SK-N-SH (cell line): ENCODE data around the gene TMEM63C. TPM values are rescaled to one million over a fixed set of nuclear protein-coding genes. Genes with fewer than 3 reads are reported as not detected.

Experiments
- CTCF ChIA-PET: fragments of 300-600, 350-600 bp; formaldehyde crosslinking; extraction: SDS; loops from one replicate; lab custom pipeline; 2021; lab: Yijun Ruan, JAX
- POLR2A ChIA-PET: fragments of 350-600 bp; sonication (Branson Sonifier 250); formaldehyde crosslinking; extraction: SDS; loops from one replicate; lab custom pipeline; 2020; ENCODE audit warnings: antibody characterized with exemption, inconsistent platforms; lab: Yijun Ruan, JAX
- DNase-seq: peaks from one replicate; pipeline ENCODE4 v3.0.0; 2012
- H2AFZ ChIP-seq: fragments of 200-600 bp; sonication (generic); 2 replicates; pipeline ENCODE4 v1.8.1; 2016; ENCODE audit warnings: antibody characterized with exemption, mild to moderate bottlenecking, low read depth
- H3F3A ChIP-seq: fragments of 200-600 bp; sonication (generic); replicated peaks from 2 replicates; pipeline ENCODE3; 2016; ENCODE audit warnings: antibody characterized with exemption, mild to moderate bottlenecking; ENCODE audit not compliant: insufficient read depth
- H3K27ac ChIP-seq, 2 experiments: fragments of 200-500 bp in 1 of 2; fragments of 200-600 bp in 1 of 2; sonication (Bioruptor generic) in 1 of 2; sonication (generic), shearing (Covaris generic) in 1 of 2; 2 replicates each; pipeline versions ENCODE4 v1.5.1 to v1.6.1; 2014 to 2016; ENCODE audit warnings: low read depth in 2 of 2, inconsistent platforms in 1 of 2, low read length in 1 of 2, mild to moderate bottlenecking in 1 of 2, mixed read lengths in 1 of 2
- H3K27me3 ChIP-seq: fragments of 200-600 bp; sonication (generic), shearing (Covaris generic); 2 replicates; pipeline ENCODE4 v1.6.1; 2016; ENCODE audit warnings: mixed run types; ENCODE audit not compliant: insufficient read depth
- H3K36me3 ChIP-seq, 2 experiments: fragments of 200-500 bp in 1 of 2; fragments of 200-600 bp in 1 of 2; sonication (Bioruptor generic) in 1 of 2; sonication (generic) in 1 of 2; replicated peaks in 1 of 2; 2 replicates each; pipeline versions ENCODE3 to v1.5.1; 2014 to 2016; ENCODE audit warnings: low read length in 1 of 2, mild to moderate bottlenecking in 1 of 2; ENCODE audit not compliant: insufficient read depth in 2 of 2, control insufficient read depth in 1 of 2
- H3K4me1 ChIP-seq, 2 experiments: fragments of 200-500 bp in 1 of 2; fragments of 200-600 bp in 1 of 2; sonication (Bioruptor generic) in 1 of 2; sonication (generic), shearing (Covaris generic) in 1 of 2; 2 replicates each; pipeline versions ENCODE4 v1.5.1 to v1.6.1; 2014 to 2016; ENCODE audit warnings: low read depth in 1 of 2, low read length in 1 of 2, mixed run types in 1 of 2; ENCODE audit not compliant: insufficient read depth in 2 of 2, control insufficient read depth in 1 of 2
- H3K4me2 ChIP-seq: fragments of 200-600 bp; sonication (generic), shearing (Covaris generic); 2 replicates; pipeline ENCODE4 v1.6.1; 2017; ENCODE audit warnings: mixed run types
- H3K4me3 ChIP-seq, 2 experiments: fragments of 200-500 bp in 1 of 2; fragments of 200-600 bp in 1 of 2; sonication (Bioruptor generic) in 1 of 2; sonication (generic), shearing (Covaris generic) in 1 of 2; 2 replicates each; pipeline versions ENCODE4 v1.5.1 to v1.8.1; 2014 to 2016; ENCODE audit warnings: low read depth in 2 of 2, inconsistent platforms in 1 of 2, low read length in 1 of 2, mild to moderate bottlenecking in 1 of 2, mixed read lengths in 1 of 2, moderate library complexity in 1 of 2
- H3K79me2 ChIP-seq: fragments of 200-600 bp; sonication (generic); 2 replicates; pipeline ENCODE4 v1.8.1; 2017; ENCODE audit warnings: mild to moderate bottlenecking; ENCODE audit not compliant: insufficient read depth
- H3K9ac ChIP-seq: fragments of 200-600 bp; sonication (generic); 2 replicates; pipeline ENCODE4 v1.6.1; 2017; ENCODE audit warnings: mixed run types
- H3K9me2 ChIP-seq: fragments of 200-600 bp; sonication (generic); 2 replicates; pipeline ENCODE4 v1.6.1; 2017; ENCODE audit warnings: mixed run types
- H3K9me3 ChIP-seq: fragments of 200-600 bp; sonication (generic); 2 replicates; pipeline ENCODE4 v1.6.1; 2017; ENCODE audit warnings: mixed run types, mild to moderate bottlenecking, moderate library complexity
- H4K20me1 ChIP-seq: fragments of 200-600 bp; sonication (generic); 2 replicates; pipeline ENCODE4 v1.6.1; 2017; ENCODE audit warnings: mild to moderate bottlenecking, mixed run types; ENCODE audit not compliant: insufficient read depth
- CHD2 ChIP-seq: fragments of 150-350 bp; IDR thresholded peaks from 2 replicates; pipeline ENCODE4 v1.6.1; 2018; ENCODE audit warnings: low read length; ENCODE audit not compliant: partially characterized antibody
- ELF1 ChIP-seq: IDR thresholded peaks from 2 replicates; pipeline ENCODE4 v1.4.0; 2012
- EP300 ChIP-seq, 2 experiments: IDR thresholded peaks; 2 replicates each; pipeline versions ENCODE4 v1.4.0 to v1.6.1; 2012; ENCODE audit warnings: borderline replicate concordance in 1 of 2, low read depth in 1 of 2, low read length in 1 of 2
- EZH2phosphoT487 ChIP-seq: fragments of 200-600 bp; sonication (generic); IDR thresholded peaks from 2 replicates; pipeline ENCODE4 v1.6.1; 2017; ENCODE audit warnings: low read depth, mixed run types, mild to moderate bottlenecking, antibody characterized with exemption, moderate library complexity, borderline replicate concordance
- JUND ChIP-seq: IDR thresholded peaks from 2 replicates; pipeline ENCODE4 v1.4.0; 2012
- MXI1 ChIP-seq: IDR thresholded peaks from 2 replicates; pipeline ENCODE4 v1.6.1; 2012; ENCODE audit warnings: mild to moderate bottlenecking, low read depth, low read length, improper control_type of control experiment
- NFIC ChIP-seq: IDR thresholded peaks from 2 replicates; pipeline ENCODE4 v1.4.0; 2012; ENCODE audit warnings: borderline replicate concordance
- RCOR1 ChIP-seq: fragments of 150-350 bp; IDR thresholded peaks from 2 replicates; pipeline ENCODE4 v1.6.1; 2017; ENCODE audit warnings: antibody characterized with exemption, low read length
- RFX5 ChIP-seq: IDR thresholded peaks from 2 replicates; pipeline ENCODE4 v1.6.1; 2012; ENCODE audit warnings: mild to moderate bottlenecking, improper control_type of control experiment, low read length
- TEAD4 ChIP-seq: IDR thresholded peaks from 2 replicates; pipeline ENCODE4 v1.4.0; 2012; ENCODE audit warnings: mild to moderate bottlenecking, borderline replicate concordance; ENCODE audit not compliant: insufficient read depth
- YY1 ChIP-seq: IDR thresholded peaks from 2 replicates; pipeline ENCODE4 v1.4.0; 2012; ENCODE audit warnings: low read depth, mild to moderate bottlenecking
- WGBS: methylation state at CpG from one replicate; pipeline ENCODE4 v1.1.6; 2017; ENCODE audit warnings: low lambda C conversion rate; 5-methylcytosine and 5-hydroxymethylcytosine counted together
- polyA plus RNA-seq, 3 experiments: library from polyadenylated mRNA; depleted of rRNA; stranded (reverse); fragments of >200 nt; gene quantifications; 2 replicates each; pipeline ENCODE4 v1.2.3, GENCODE V29; 2012
- TF ChIP-seq, protein P1 (sequence below): fragments of 150-350 bp; IDR thresholded peaks from 2 replicates; pipeline ENCODE4 v1.6.1; 2016; ENCODE audit warnings: mild to moderate bottlenecking, low read depth, low read length
- TF ChIP-seq, protein P2 (sequence below): IDR thresholded peaks from 2 replicates; pipeline ENCODE4 v1.4.0; 2012; ENCODE audit warnings: low read depth, borderline replicate concordance
- TF ChIP-seq, protein P3 (sequence below): IDR thresholded peaks from 2 replicates; pipeline ENCODE4; 2012
- TF ChIP-seq, protein P4 (sequence below): IDR thresholded peaks from 2 replicates; pipeline ENCODE4 v1.6.1; 2012; ENCODE audit warnings: mild to moderate bottlenecking, low read depth, low read length, moderate library complexity
- TF ChIP-seq, protein P5 (sequence below): fragments of 200-600 bp; sonication (generic); IDR thresholded peaks from 2 replicates; pipeline ENCODE4 v1.6.1; 2017; ENCODE audit warnings: antibody characterized with exemption, mild to moderate bottlenecking, moderate library complexity
- TF ChIP-seq, protein P6 (sequence below): IDR thresholded peaks from 2 replicates; pipeline ENCODE4 v1.4.0; 2012; ENCODE audit warnings: low read depth

The TMEM63C gene
- polyA plus RNA-seq, 1 of the 3 experiments (the other 2 are of a cell fraction): 0.25 TPM

DNA sequence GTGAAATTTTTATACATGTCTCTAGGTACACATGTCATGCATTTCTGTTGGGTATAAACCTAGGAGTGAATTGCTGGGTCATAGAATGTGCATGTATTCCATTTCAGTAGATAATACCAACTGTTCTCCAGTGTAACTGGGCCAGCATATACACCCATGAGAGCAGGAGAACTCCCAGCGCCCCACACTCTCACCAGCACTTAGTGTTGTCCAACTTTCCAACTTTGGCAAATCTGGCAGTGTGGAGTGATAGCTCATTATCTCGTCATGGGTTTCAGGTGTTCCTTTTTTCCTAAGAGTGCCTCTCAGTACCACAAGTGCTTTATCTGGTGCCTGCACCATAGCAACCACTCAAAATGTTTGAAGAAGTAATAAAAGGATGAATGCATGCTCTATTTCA is 49.3 kb downstream of the TMEM63C start:
- POLR2A ChIA-PET: no interaction called here
- no peaks in the 10 kb centered on the region for H3K36me3 ChIP-seq
- no peak overlapping the region for H3K9ac ChIP-seq
- H3K9me2 ChIP-seq: no peaks in the 10 kb centered on the region
- CTCF ChIA-PET: interaction anchor here (1.5 kb wide), 1 partner anchor 78 kb away, joined by 3 read pairs; no protein-coding TSS in a partner anchor
- WGBS: 17% methylated on average over 2 of the region's 2 CpGs
- no peaks in the 10 kb centered on the region; a peak in 1 of 4 replicates for H3K4me1 ChIP-seq
- H3K4me3 ChIP-seq: no peak overlapping the region
- no peaks in the 10 kb centered on the region for H4K20me1 ChIP-seq
- H3F3A ChIP-seq: no peaks in the 10 kb centered on the region
- H2AFZ ChIP-seq: no peak overlapping the region
- H3K79me2 ChIP-seq: no peaks in the 10 kb centered on the region
- H3K27me3 ChIP-seq: peaks cover 3% of the 10 kb centered on the region; the same call in 1 of the 2 replicates
- no peak for DNase-seq
- H3K4me2 ChIP-seq: no peak overlapping the region
- no peak overlapping the region for H3K27ac ChIP-seq
- no peaks in the 10 kb centered on the region for H3K9me3 ChIP-seq
- TF ChIP-seq RCOR1: no peak
- TF ChIP-seq, protein P1, sequence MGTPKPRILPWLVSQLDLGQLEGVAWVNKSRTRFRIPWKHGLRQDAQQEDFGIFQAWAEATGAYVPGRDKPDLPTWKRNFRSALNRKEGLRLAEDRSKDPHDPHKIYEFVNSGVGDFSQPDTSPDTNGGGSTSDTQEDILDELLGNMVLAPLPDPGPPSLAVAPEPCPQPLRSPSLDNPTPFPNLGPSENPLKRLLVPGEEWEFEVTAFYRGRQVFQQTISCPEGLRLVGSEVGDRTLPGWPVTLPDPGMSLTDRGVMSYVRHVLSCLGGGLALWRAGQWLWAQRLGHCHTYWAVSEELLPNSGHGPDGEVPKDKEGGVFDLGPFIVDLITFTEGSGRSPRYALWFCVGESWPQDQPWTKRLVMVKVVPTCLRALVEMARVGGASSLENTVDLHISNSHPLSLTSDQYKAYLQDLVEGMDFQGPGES: no peak
- TF ChIP-seq RFX5: no peak
- TF ChIP-seq, protein P2, sequence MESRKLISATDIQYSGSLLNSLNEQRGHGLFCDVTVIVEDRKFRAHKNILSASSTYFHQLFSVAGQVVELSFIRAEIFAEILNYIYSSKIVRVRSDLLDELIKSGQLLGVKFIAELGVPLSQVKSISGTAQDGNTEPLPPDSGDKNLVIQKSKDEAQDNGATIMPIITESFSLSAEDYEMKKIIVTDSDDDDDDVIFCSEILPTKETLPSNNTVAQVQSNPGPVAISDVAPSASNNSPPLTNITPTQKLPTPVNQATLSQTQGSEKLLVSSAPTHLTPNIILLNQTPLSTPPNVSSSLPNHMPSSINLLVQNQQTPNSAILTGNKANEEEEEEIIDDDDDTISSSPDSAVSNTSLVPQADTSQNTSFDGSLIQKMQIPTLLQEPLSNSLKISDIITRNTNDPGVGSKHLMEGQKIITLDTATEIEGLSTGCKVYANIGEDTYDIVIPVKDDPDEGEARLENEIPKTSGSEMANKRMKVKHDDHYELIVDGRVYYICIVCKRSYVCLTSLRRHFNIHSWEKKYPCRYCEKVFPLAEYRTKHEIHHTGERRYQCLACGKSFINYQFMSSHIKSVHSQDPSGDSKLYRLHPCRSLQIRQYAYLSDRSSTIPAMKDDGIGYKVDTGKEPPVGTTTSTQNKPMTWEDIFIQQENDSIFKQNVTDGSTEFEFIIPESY: no peak
- TF ChIP-seq, protein P3, sequence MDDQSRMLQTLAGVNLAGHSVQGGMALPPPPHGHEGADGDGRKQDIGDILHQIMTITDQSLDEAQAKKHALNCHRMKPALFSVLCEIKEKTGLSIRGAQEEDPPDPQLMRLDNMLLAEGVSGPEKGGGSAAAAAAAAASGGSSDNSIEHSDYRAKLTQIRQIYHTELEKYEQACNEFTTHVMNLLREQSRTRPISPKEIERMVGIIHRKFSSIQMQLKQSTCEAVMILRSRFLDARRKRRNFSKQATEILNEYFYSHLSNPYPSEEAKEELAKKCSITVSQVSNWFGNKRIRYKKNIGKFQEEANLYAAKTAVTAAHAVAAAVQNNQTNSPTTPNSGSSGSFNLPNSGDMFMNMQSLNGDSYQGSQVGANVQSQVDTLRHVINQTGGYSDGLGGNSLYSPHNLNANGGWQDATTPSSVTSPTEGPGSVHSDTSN: no peak
- TF ChIP-seq, protein P4, sequence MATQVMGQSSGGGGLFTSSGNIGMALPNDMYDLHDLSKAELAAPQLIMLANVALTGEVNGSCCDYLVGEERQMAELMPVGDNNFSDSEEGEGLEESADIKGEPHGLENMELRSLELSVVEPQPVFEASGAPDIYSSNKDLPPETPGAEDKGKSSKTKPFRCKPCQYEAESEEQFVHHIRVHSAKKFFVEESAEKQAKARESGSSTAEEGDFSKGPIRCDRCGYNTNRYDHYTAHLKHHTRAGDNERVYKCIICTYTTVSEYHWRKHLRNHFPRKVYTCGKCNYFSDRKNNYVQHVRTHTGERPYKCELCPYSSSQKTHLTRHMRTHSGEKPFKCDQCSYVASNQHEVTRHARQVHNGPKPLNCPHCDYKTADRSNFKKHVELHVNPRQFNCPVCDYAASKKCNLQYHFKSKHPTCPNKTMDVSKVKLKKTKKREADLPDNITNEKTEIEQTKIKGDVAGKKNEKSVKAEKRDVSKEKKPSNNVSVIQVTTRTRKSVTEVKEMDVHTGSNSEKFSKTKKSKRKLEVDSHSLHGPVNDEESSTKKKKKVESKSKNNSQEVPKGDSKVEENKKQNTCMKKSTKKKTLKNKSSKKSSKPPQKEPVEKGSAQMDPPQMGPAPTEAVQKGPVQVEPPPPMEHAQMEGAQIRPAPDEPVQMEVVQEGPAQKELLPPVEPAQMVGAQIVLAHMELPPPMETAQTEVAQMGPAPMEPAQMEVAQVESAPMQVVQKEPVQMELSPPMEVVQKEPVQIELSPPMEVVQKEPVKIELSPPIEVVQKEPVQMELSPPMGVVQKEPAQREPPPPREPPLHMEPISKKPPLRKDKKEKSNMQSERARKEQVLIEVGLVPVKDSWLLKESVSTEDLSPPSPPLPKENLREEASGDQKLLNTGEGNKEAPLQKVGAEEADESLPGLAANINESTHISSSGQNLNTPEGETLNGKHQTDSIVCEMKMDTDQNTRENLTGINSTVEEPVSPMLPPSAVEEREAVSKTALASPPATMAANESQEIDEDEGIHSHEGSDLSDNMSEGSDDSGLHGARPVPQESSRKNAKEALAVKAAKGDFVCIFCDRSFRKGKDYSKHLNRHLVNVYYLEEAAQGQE: no peak
- TF ChIP-seq, protein P5, sequence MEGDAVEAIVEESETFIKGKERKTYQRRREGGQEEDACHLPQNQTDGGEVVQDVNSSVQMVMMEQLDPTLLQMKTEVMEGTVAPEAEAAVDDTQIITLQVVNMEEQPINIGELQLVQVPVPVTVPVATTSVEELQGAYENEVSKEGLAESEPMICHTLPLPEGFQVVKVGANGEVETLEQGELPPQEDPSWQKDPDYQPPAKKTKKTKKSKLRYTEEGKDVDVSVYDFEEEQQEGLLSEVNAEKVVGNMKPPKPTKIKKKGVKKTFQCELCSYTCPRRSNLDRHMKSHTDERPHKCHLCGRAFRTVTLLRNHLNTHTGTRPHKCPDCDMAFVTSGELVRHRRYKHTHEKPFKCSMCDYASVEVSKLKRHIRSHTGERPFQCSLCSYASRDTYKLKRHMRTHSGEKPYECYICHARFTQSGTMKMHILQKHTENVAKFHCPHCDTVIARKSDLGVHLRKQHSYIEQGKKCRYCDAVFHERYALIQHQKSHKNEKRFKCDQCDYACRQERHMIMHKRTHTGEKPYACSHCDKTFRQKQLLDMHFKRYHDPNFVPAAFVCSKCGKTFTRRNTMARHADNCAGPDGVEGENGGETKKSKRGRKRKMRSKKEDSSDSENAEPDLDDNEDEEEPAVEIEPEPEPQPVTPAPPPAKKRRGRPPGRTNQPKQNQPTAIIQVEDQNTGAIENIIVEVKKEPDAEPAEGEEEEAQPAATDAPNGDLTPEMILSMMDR: no peak
- TF ChIP-seq MXI1: no peak
- TF ChIP-seq YY1: no peak
- no peak for TF ChIP-seq EZH2phosphoT487
- TF ChIP-seq ELF1: no peak
- no peak for TF ChIP-seq NFIC
- no peak for TF ChIP-seq EP300 (IDR thresholded peaks at IDR 0.05; ENCODE audit: borderline replicate concordance in 1 of 2, low read depth in 1 of 2, low read length in 1 of 2)
- TF ChIP-seq JUND: no peak
- TF ChIP-seq TEAD4: no peak
- no peak for TF ChIP-seq CHD2
- TF ChIP-seq, protein P6, sequence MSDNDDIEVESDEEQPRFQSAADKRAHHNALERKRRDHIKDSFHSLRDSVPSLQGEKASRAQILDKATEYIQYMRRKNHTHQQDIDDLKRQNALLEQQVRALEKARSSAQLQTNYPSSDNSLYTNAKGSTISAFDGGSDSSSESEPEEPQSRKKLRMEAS: no peak
- TF ChIP-seq, all 33 proteins: peak for 0
